HCT116 (cell line): ENCODE results near the gene RTL10. TPM values are rescaled to one million over a fixed set of nuclear protein-coding genes. Genes with fewer than 3 reads are reported as not detected.

Experiments
- ATAC-seq: fragments of 200-7000 bp; cut with Tn5 transposase; 2 replicates; pipeline ENCODE4 v1.9.1; 2020; ENCODE audit warnings: mild to moderate bottlenecking, moderate library complexity
- BruUV-seq: library from RNA; stranded (reverse); fragments of 400-500 nt; replicated peaks from 2 replicates; lab custom pipeline; 2021; lab: Mats Ljungman, UMichigan
- CTCF ChIA-PET: fragments of 300-600 bp; sonication (Branson Sonifier 250); formaldehyde crosslinking; loops from one replicate; lab custom pipeline; 2021; ENCODE audit warnings: antibody characterized with exemption; lab: Charles Lee
- POLR2A ChIA-PET: fragments of 300-600, 350-600 bp; sonication (Branson Sonifier 250); formaldehyde crosslinking; loops from one replicate; lab custom pipeline; 2021; ENCODE audit warnings: antibody characterized with exemption; lab: Charles Lee
- RAD21 ChIA-PET, 2 experiments: fragments of 300-600 bp; sonication (Branson Sonifier 250); formaldehyde crosslinking; loops; one replicate each; lab custom pipeline; 2023; ENCODE audit warnings: low total read pairs in 2 of 2; ENCODE audit not compliant: uncharacterized antibody in 2 of 2, unreplicated experiment in 2 of 2, low non-redundant PET in 1 of 2; lab: Charles Lee
- DNase-seq: peaks from one replicate; pipeline ENCODE4 v3.0.0-alpha.2; 2010; ENCODE audit warnings: low read depth, low spot score
- H2AFZ ChIP-seq: fragments of 200-600 bp; shearing (Covaris generic), sonication (generic); 2 replicates; pipeline ENCODE4 v1.6.1; 2017; ENCODE audit warnings: low read depth, mixed run types, mixed read lengths, antibody characterized with exemption, low read length; ENCODE audit not compliant: poor library complexity, severe bottlenecking
- H3K27ac ChIP-seq: 2 replicates; pipeline ENCODE4 v1.5.1; 2012; ENCODE audit warnings: low read depth, low read length
- H3K27me3 ChIP-seq: fragments of 200-600 bp; sonication (generic); 2 replicates; pipeline ENCODE4 v1.6.1; 2016; ENCODE audit warnings: mixed run types, low read length, mixed read lengths; ENCODE audit not compliant: insufficient read depth
- H3K36me3 ChIP-seq, 2 experiments: fragments of 200-500 bp in 1 of 2; fragments of 200-600 bp in 1 of 2; sonication (Bioruptor generic) in 1 of 2; sonication (generic) in 1 of 2; 2 replicates each; pipeline versions ENCODE4 v1.5.1 to v1.6.1; 2014 to 2016; ENCODE audit warnings: low read length in 2 of 2, inconsistent platforms in 1 of 2, mixed read lengths in 1 of 2, mixed run types in 1 of 2; ENCODE audit not compliant: insufficient read depth in 2 of 2, control insufficient read depth in 1 of 2
- H3K4me1 ChIP-seq, 2 experiments: fragments of 200-600 bp in 1 of 2; sonication (generic) in 1 of 2; 2 replicates each; pipeline versions ENCODE4 v1.5.1 to v1.6.1; 2012 to 2017; ENCODE audit warnings: low read length in 2 of 2, inconsistent platforms in 1 of 2, mild to moderate bottlenecking in 1 of 2, mixed read lengths in 1 of 2, mixed run types in 1 of 2, moderate library complexity in 1 of 2; ENCODE audit not compliant: insufficient read depth in 2 of 2, control insufficient read depth in 1 of 2
- H3K4me2 ChIP-seq: fragments of 200-600 bp; sonication (generic); 2 replicates; pipeline ENCODE4 v1.6.1; 2017; ENCODE audit warnings: mixed run types, low read length, mixed read lengths
- H3K4me3 ChIP-seq, 2 experiments: fragments of 200-600 bp in 1 of 2; sonication (generic) in 1 of 2; replicated peaks in 1 of 2; 2 replicates each; pipeline ENCODE4 v1.5.1; 2011 to 2016; ENCODE audit warnings: low read length in 2 of 2, control low read depth in 1 of 2, low read depth in 1 of 2, mild to moderate bottlenecking in 1 of 2, mixed read lengths in 1 of 2, mixed run types in 1 of 2
- H3K79me2 ChIP-seq: fragments of 200-600 bp; sonication (generic); 2 replicates; pipeline ENCODE4 v1.6.1; 2017; ENCODE audit warnings: mild to moderate bottlenecking, mixed run types, low read length, moderate library complexity, mixed read lengths; ENCODE audit not compliant: insufficient read depth
- H3K9ac ChIP-seq: fragments of 200-600 bp; sonication (generic); 2 replicates; pipeline ENCODE4 v1.6.1; 2016; ENCODE audit warnings: low read length, mixed read lengths
- H3K9me2 ChIP-seq: fragments of 200-600 bp; sonication (generic), shearing (Covaris generic); 2 replicates; pipeline ENCODE4 v1.6.1; 2017; ENCODE audit warnings: mixed run types, mild to moderate bottlenecking, moderate library complexity; ENCODE audit not compliant: insufficient read depth
- H3K9me3 ChIP-seq, 2 experiments: fragments of 200-500 bp in 1 of 2; fragments of 200-600 bp in 1 of 2; sonication (Bioruptor generic) in 1 of 2; sonication (generic) in 1 of 2; 2 replicates each; pipeline ENCODE4 v1.6.1; 2014 to 2017; ENCODE audit warnings: low read length in 2 of 2, mixed read lengths in 2 of 2, inconsistent platforms in 1 of 2, low read depth in 1 of 2, mild to moderate bottlenecking in 1 of 2, mixed run types in 1 of 2, moderate library complexity in 1 of 2; ENCODE audit not compliant: control insufficient read depth in 1 of 2, insufficient read depth in 1 of 2
- H4K20me1 ChIP-seq: fragments of 200-600 bp; sonication (generic), shearing (Covaris generic); 2 replicates; pipeline ENCODE4 v1.6.1; 2017; ENCODE audit warnings: mixed run types, mild to moderate bottlenecking, moderate library complexity; ENCODE audit not compliant: insufficient read depth
- CBX3 ChIP-seq: IDR thresholded peaks from 2 replicates; pipeline ENCODE4 v1.6.1; 2012; ENCODE audit warnings: low read depth
- CEBPB ChIP-seq: IDR thresholded peaks from 2 replicates; pipeline ENCODE4 v1.6.1; 2012; ENCODE audit warnings: low read depth
- ELF1 ChIP-seq: IDR thresholded peaks from 2 replicates; pipeline ENCODE4 v1.6.1; 2012; ENCODE audit warnings: low read depth, borderline replicate concordance
- EZH2 ChIP-seq: fragments of 200-600 bp; sonication (generic); IDR thresholded peaks from 2 replicates; pipeline ENCODE4 v1.6.1; 2017; ENCODE audit warnings: antibody characterized with exemption, mixed run types
- EZH2phosphoT487 ChIP-seq: fragments of 200-600 bp; IDR thresholded peaks from 2 replicates; pipeline ENCODE4 v1.6.1; 2018; ENCODE audit warnings: antibody characterized with exemption, borderline replicate concordance
- JUND ChIP-seq: IDR thresholded peaks from 2 replicates; pipeline ENCODE4 v1.6.1; 2012
- MAX ChIP-seq: IDR thresholded peaks from 2 replicates; pipeline ENCODE4 v1.6.1; 2012
- POLR2A ChIP-seq: IDR thresholded peaks from 2 replicates; pipeline ENCODE4 v1.7.0; 2011; ENCODE audit warnings: borderline replicate concordance; ENCODE audit not compliant: insufficient read depth, insufficient read length; ENCODE audit errors: extremely low read depth
- POLR2AphosphoS5 ChIP-seq: IDR thresholded peaks from 2 replicates; pipeline ENCODE4 v1.6.1; 2011; ENCODE audit warnings: mild to moderate bottlenecking, low read depth, low read length, moderate library complexity
- REST ChIP-seq: IDR thresholded peaks from 2 replicates; pipeline ENCODE4 v1.6.1; 2012; ENCODE audit warnings: low read depth
- SIN3A ChIP-seq: IDR thresholded peaks from 2 replicates; pipeline ENCODE4 v1.6.1; 2012; ENCODE audit warnings: low read depth
- SP1 ChIP-seq: IDR thresholded peaks from 2 replicates; pipeline ENCODE4 v1.6.1; 2012; ENCODE audit warnings: low read depth
- TCF7L2 ChIP-seq: IDR thresholded peaks from 2 replicates; pipeline ENCODE4 v1.7.0; 2011; ENCODE audit warnings: borderline replicate concordance, inconsistent platforms; ENCODE audit not compliant: insufficient read depth, insufficient read length; ENCODE audit errors: extremely low read depth
- YY1 ChIP-seq: IDR thresholded peaks from 2 replicates; pipeline ENCODE4 v1.6.1; 2011; ENCODE audit warnings: low read length, low read depth, moderate library complexity, mild to moderate bottlenecking; ENCODE audit not compliant: insufficient replicate concordance; ENCODE audit errors: extremely low read depth
- ZBTB33 ChIP-seq: IDR thresholded peaks from 2 replicates; pipeline ENCODE4 v1.6.1; 2011; ENCODE audit warnings: mild to moderate bottlenecking, low read length, moderate library complexity; ENCODE audit not compliant: insufficient replicate concordance; ENCODE audit errors: extremely low read depth
- ZFX ChIP-seq: fragments of 450-650 bp; IDR thresholded peaks from 2 replicates; pipeline ENCODE4 v1.6.1; 2017
- ZNF274 ChIP-seq: fragments of 200-500 bp; sonication (Bioruptor generic); IDR thresholded peaks from 2 replicates; pipeline ENCODE4 v1.6.1; 2014; ENCODE audit warnings: mild to moderate bottlenecking, low read depth, low read length, inconsistent platforms
- intact Hi-C: fragments of 100-400 bp; cut with micrococcal nuclease; formaldehyde crosslinking; loops from 2 replicates; pipeline ENCODE4 v1.10.0; 2022
- total RNA-seq: library from RNA; stranded (reverse); gene quantifications from one replicate; pipeline ENCODE4 v1.2.1, GENCODE V29; 2021; ENCODE audit not compliant: unreplicated experiment

Gene RTL10
- total RNA-seq, 1 experiment from 2014 or later, result 24.6 TPM

- Histone ChIP-seq H3K9me3 (no peaks in the 10 kb centered on the region), H3K4me2 (peak overlapping the region; percentile 94), H3K9me2 (no peaks in the 10 kb centered on the region), H3K4me1 (peaks cover 47 to 61% of the 10 kb centered on the region in 2 experiments), H3K9ac (peak overlapping the region; percentile 97), H3K4me3 (peak overlapping the region; percentile 97 to 99), H3K79me2 (peaks cover 67% of the 10 kb centered on the region), H2AFZ (no peak overlapping the region), H3K36me3 (peaks cover 14% of the 10 kb centered on the region in 2 experiments; a peak in 3 of 4 replicates), H3K27me3 (no peaks in the 10 kb centered on the region), H3K27ac (peak overlapping the region; percentile 99), H4K20me1 (peaks cover 3% of the 10 kb centered on the region; the same call in 1 of the 2 replicates)
- RAD21 ChIA-PET, result no interaction called here
- CTCF ChIA-PET, result no interaction called here
- peak; percentile 2 for ATAC-seq
- POLR2A ChIA-PET, result interaction anchor here (0.8 kb wide), 1 partner anchor 91 kb away, joined by 3 read pairs; no protein-coding TSS in a partner anchor
- peak; percentile 2 for DNase-seq
- no peak for TF ChIP-seq REST
- no peak for TF ChIP-seq MAX
- no peak for TF ChIP-seq POLR2AphosphoS5
- TF ChIP-seq CEBPB, result no peak
- no peak for TF ChIP-seq YY1
- no peak for TF ChIP-seq SIN3A
- no peak for TF ChIP-seq EZH2
- TF ChIP-seq TCF7L2, result no peak
- no peak for TF ChIP-seq EZH2phosphoT487
- TF ChIP-seq CBX3, result no peak
- no peak; the same call in 1 of the 2 replicates for TF ChIP-seq ZFX
- no peak for TF ChIP-seq JUND
- TF ChIP-seq SP1, result no peak
- no peak for TF ChIP-seq ZNF274
- no peak for TF ChIP-seq ZBTB33
- TF ChIP-seq POLR2A, result no peak
- TF ChIP-seq ELF1, result no peak
- BruUV-seq, result TSS peak; percentile 54
- intact Hi-C loops, result no loop called here
Observed at GRCh38 chr22:19853879-19854777, 546 bp downstream of the RTL10 start.
